DND-41 (cell line): ENCODE results near the gene EPHB1.

Source experiments
- ATAC-seq: fragments of 200-7000 bp; cut with Tn5 transposase; 3 replicates; pipeline ENCODE4 v1.9.1; 2021; ENCODE audit warnings: low read depth; ENCODE audit not compliant: insufficient read depth
- DNase-seq: peaks from one replicate; pipeline ENCODE4 v3.0.0-alpha.2; 2020
- H2AFZ ChIP-seq: 2 replicates; pipeline ENCODE4 v1.6.0; 2012; ENCODE audit warnings: low read depth, low read length
- H3K27ac ChIP-seq: 2 replicates; pipeline ENCODE4 v1.5.1; 2012; ENCODE audit warnings: low read length, inconsistent platforms
- H3K27me3 ChIP-seq: fragments of 200-600 bp; sonication (generic); 2 replicates; pipeline ENCODE4 v1.6.0; 2012; ENCODE audit warnings: low read length, mild to moderate bottlenecking, inconsistent platforms; ENCODE audit not compliant: insufficient read depth, poor library complexity
- H3K36me3 ChIP-seq: 2 replicates; pipeline ENCODE4 v1.5.1; 2012; ENCODE audit warnings: low read length, inconsistent platforms; ENCODE audit not compliant: insufficient read depth
- H3K4me1 ChIP-seq: 2 replicates; pipeline ENCODE4 v1.5.1; 2012; ENCODE audit warnings: mild to moderate bottlenecking, low read length; ENCODE audit not compliant: insufficient read depth
- H3K4me2 ChIP-seq: 2 replicates; pipeline ENCODE4 v1.6.0; 2012; ENCODE audit warnings: mild to moderate bottlenecking, moderate library complexity, low read length, inconsistent platforms; ENCODE audit not compliant: insufficient read depth
- H3K4me3 ChIP-seq, 2 experiments: fragments of 200-600 bp in 1 of 2; shearing (Covaris generic) in 1 of 2; 2 replicates each; pipeline ENCODE4 v1.5.1; 2012 to 2016; ENCODE audit warnings: inconsistent platforms in 2 of 2, low read length in 2 of 2, mild to moderate bottlenecking in 2 of 2, low read depth in 1 of 2, moderate library complexity in 1 of 2
- H3K79me2 ChIP-seq: 2 replicates; pipeline ENCODE4 v1.6.0; 2012; ENCODE audit warnings: low read length, inconsistent platforms; ENCODE audit not compliant: insufficient read depth
- H3K9ac ChIP-seq: 2 replicates; pipeline ENCODE4 v1.6.0; 2012; ENCODE audit warnings: low read depth, mild to moderate bottlenecking, inconsistent platforms, low read length, moderate library complexity
- H3K9me3 ChIP-seq: 2 replicates; pipeline ENCODE4 v1.5.1; 2012; ENCODE audit warnings: low read length, moderate library complexity, mild to moderate bottlenecking, inconsistent platforms; ENCODE audit not compliant: insufficient read depth, severe bottlenecking
- H4K20me1 ChIP-seq: 2 replicates; pipeline ENCODE4 v1.6.0; 2012; ENCODE audit warnings: low read length; ENCODE audit not compliant: insufficient read depth
- EZH2 ChIP-seq: IDR thresholded peaks from 3 replicates; pipeline ENCODE4 v1.6.1; 2012; ENCODE audit warnings: borderline replicate concordance, low read depth, mild to moderate bottlenecking, moderate library complexity, low read length, inconsistent platforms; ENCODE audit not compliant: severe bottlenecking
- TF ChIP-seq, protein P1 (sequence below): IDR thresholded peaks from 2 replicates; pipeline ENCODE4 v1.5.1; 2012; ENCODE audit warnings: borderline replicate concordance, low read length, moderate library complexity, mild to moderate bottlenecking; ENCODE audit not compliant: poor library complexity, severe bottlenecking; ENCODE audit errors: extremely low read depth

Gene EPHB1

GRCh38 chr3:134974624-134975023, 179.6 kb downstream of the EPHB1 start:
- H3K36me3 ChIP-seq, result no peaks in the 10 kb centered on the region
- ATAC-seq (no peak), DNase-seq (no peak)
- H3K27ac ChIP-seq, result no peak overlapping the region
- no peak overlapping the region for H3K4me2 ChIP-seq
- no peaks in the 10 kb centered on the region for H3K9me3 ChIP-seq
- H2AFZ ChIP-seq, result no peak overlapping the region
- H3K4me3 ChIP-seq, result no peak overlapping the region
- TF ChIP-seq, protein P1, sequence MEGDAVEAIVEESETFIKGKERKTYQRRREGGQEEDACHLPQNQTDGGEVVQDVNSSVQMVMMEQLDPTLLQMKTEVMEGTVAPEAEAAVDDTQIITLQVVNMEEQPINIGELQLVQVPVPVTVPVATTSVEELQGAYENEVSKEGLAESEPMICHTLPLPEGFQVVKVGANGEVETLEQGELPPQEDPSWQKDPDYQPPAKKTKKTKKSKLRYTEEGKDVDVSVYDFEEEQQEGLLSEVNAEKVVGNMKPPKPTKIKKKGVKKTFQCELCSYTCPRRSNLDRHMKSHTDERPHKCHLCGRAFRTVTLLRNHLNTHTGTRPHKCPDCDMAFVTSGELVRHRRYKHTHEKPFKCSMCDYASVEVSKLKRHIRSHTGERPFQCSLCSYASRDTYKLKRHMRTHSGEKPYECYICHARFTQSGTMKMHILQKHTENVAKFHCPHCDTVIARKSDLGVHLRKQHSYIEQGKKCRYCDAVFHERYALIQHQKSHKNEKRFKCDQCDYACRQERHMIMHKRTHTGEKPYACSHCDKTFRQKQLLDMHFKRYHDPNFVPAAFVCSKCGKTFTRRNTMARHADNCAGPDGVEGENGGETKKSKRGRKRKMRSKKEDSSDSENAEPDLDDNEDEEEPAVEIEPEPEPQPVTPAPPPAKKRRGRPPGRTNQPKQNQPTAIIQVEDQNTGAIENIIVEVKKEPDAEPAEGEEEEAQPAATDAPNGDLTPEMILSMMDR, result no peak
- TF ChIP-seq EZH2, result no peak
- no peaks in the 10 kb centered on the region for H4K20me1 ChIP-seq
- no peak overlapping the region for H3K9ac ChIP-seq
- H3K4me1 ChIP-seq, result no peaks in the 10 kb centered on the region
- no peaks in the 10 kb centered on the region for H3K27me3 ChIP-seq
- no peaks in the 10 kb centered on the region for H3K79me2 ChIP-seq

- Histone ChIP-seq H2AFZ (no peak overlapping the region), H3K36me3 (no peaks in the 10 kb centered on the region), H3K79me2 (no peaks in the 10 kb centered on the region), H3K4me1 (no peaks in the 10 kb centered on the region), H3K9ac (no peak overlapping the region), H3K4me3 (no peak overlapping the region), H3K27ac (no peak overlapping the region), H3K4me2 (no peak overlapping the region), H3K27me3 (no peaks in the 10 kb centered on the region), H3K9me3 (no peaks in the 10 kb centered on the region), H4K20me1 (no peaks in the 10 kb centered on the region)
- ATAC-seq, result no peak
- no peak for DNase-seq
- TF ChIP-seq, protein P1, result no peak
- TF ChIP-seq EZH2, result no peak
Measured at GRCh38 chr3:134976948-134977347, 181.9 kb downstream of the EPHB1 start.

DNA sequence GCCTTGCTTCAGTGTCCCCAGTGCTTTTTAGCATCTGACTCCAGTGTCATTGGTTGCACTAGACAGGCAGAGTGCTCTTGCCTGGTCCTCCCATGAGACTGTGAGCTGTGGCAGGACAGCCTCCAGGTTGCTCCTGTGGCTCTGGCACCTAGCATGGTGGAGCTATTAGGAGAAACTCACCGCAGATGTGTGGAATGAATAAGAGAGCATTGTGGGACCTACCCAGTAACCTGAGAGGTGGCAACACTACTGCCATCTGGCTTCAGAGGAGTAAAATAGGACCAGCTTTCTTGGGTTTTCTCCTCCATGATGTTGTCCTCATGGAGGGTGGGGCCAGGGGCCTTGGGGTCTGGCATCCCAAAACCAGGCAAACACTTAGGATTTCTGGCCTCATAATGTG, 183.6 kb downstream of the EPHB1 start:
- Histone ChIP-seq H3K36me3 (no peaks in the 10 kb centered on the region), H3K79me2 (no peaks in the 10 kb centered on the region), H2AFZ (no peak overlapping the region), H4K20me1 (no peaks in the 10 kb centered on the region), H3K4me1 (no peaks in the 10 kb centered on the region), H3K9ac (no peak overlapping the region), H3K9me3 (no peaks in the 10 kb centered on the region), H3K27me3 (no peaks in the 10 kb centered on the region), H3K27ac (no peak overlapping the region), H3K4me3 (no peak overlapping the region), H3K4me2 (no peak overlapping the region)
- DNase-seq, result no peak
- ATAC-seq, result no peak
- no peak for TF ChIP-seq EZH2
- TF ChIP-seq, protein P1, result no peak
